CD14-positive monocyte (primary cell): Measurements from ENCODE around the gene ZNF672. TPM values are rescaled to one million over a fixed set of nuclear protein-coding genes. Genes with fewer than 3 reads are reported as not detected.
A peak's percentile ranks its signal among the peaks of the same experiment; 100 is the strongest.

ENCODE experiments used
- DNase-seq, 3 donors: peaks; one replicate each; pipeline ENCODE4 v3.0.0-alpha.2; 2011 to 2022
- H2AFZ ChIP-seq: 2 replicates; pipeline ENCODE4 v1.6.0; 2012; ENCODE audit warnings: mild to moderate bottlenecking, low read depth, low read length, inconsistent platforms; ENCODE audit not compliant: insufficient read depth, poor library complexity, severe bottlenecking
- H3K27ac ChIP-seq, 2 donors: 1 replicate in 1 of 2; 2 replicates in 1 of 2; pipeline ENCODE4 v1.5.1; 2012 to 2013; ENCODE audit warnings: low read length in 2 of 2, control low read depth in 1 of 2, inconsistent platforms in 1 of 2, low read depth in 1 of 2, mild to moderate bottlenecking in 1 of 2
- H3K27me3 ChIP-seq, 2 donors: one replicate each; pipeline versions ENCODE4 v1.6.0 to v1.6.1; 2011 to 2013; ENCODE audit warnings: low read length in 2 of 2; ENCODE audit not compliant: control insufficient read depth in 2 of 2, insufficient read depth in 2 of 2
- H3K36me3 ChIP-seq, 2 donors: replicated peaks in 1 of 2; 1 replicate in 1 of 2; 2 replicates in 1 of 2; pipeline versions ENCODE4 v1.5.1 to v1.6.1; 2012 to 2013; ENCODE audit warnings: low read length in 2 of 2, control low read depth in 1 of 2, inconsistent platforms in 1 of 2, mild to moderate bottlenecking in 1 of 2; ENCODE audit not compliant: insufficient read depth in 2 of 2, control insufficient read depth in 1 of 2
- H3K4me1 ChIP-seq, 2 donors: 1 replicate in 1 of 2; 2 replicates in 1 of 2; pipeline versions ENCODE4 v1.5.1 to v1.6.1; 2012 to 2013; ENCODE audit warnings: low read length in 2 of 2, control low read depth in 1 of 2, inconsistent platforms in 1 of 2, mild to moderate bottlenecking in 1 of 2, moderate library complexity in 1 of 2; ENCODE audit not compliant: insufficient read depth in 2 of 2, control insufficient read depth in 1 of 2
- H3K4me2 ChIP-seq: replicated peaks from 2 replicates; pipeline ENCODE3; 2012; ENCODE audit warnings: low read length, moderate library complexity, mild to moderate bottlenecking; ENCODE audit not compliant: poor library complexity, severe bottlenecking; ENCODE audit errors: extremely low read depth
- H3K4me3 ChIP-seq, 3 experiments: fragments of 200-600 bp in 1 of 3; sonication (generic) in 1 of 3; replicated peaks in 1 of 3; 1 replicate in 2 of 3; 2 replicates in 1 of 3; pipeline ENCODE4 v1.5.1; 2011 to 2013; ENCODE audit warnings: low read length in 3 of 3, mild to moderate bottlenecking in 3 of 3, control low read depth in 2 of 3, low read depth in 2 of 3, inconsistent platforms in 1 of 3, moderate library complexity in 1 of 3
- H3K79me2 ChIP-seq: 2 replicates; pipeline ENCODE4 v1.6.0; 2012; ENCODE audit warnings: mild to moderate bottlenecking, control low read depth, inconsistent platforms, low read length, moderate library complexity; ENCODE audit not compliant: insufficient read depth
- H3K9ac ChIP-seq: 2 replicates; pipeline ENCODE4 v1.6.0; 2017; ENCODE audit warnings: low read length, mild to moderate bottlenecking; ENCODE audit not compliant: insufficient read depth, poor library complexity, severe bottlenecking
- H3K9me3 ChIP-seq, 2 donors: replicated peaks in 1 of 2; 1 replicate in 1 of 2; 2 replicates in 1 of 2; pipeline versions ENCODE4 v1.5.1 to v1.6.1; 2012 to 2013; ENCODE audit warnings: low read length in 2 of 2, control low read depth in 1 of 2; ENCODE audit not compliant: control insufficient read depth in 1 of 2, insufficient read depth in 1 of 2
- H4K20me1 ChIP-seq: 2 replicates; pipeline ENCODE4 v1.6.0; 2012; ENCODE audit warnings: mild to moderate bottlenecking, low read length, control low read depth, moderate library complexity; ENCODE audit not compliant: insufficient read depth
- H3K27ac Mint-ChIP-seq, 7 donors: one replicate each; pipeline ENCODE4 v1.8.0; 2020; ENCODE audit warnings: mild to moderate bottlenecking in 7 of 7, mixed read lengths in 7 of 7, moderate library complexity in 6 of 7, inconsistent platforms in 2 of 7
- H3K27me3 Mint-ChIP-seq, 3 donors: one replicate each; pipeline ENCODE4 v1.8.0; 2021 to 2022; ENCODE audit warnings: low read depth in 3 of 3, mild to moderate bottlenecking in 3 of 3, mixed read lengths in 3 of 3, moderate library complexity in 3 of 3, inconsistent platforms in 1 of 3
- H3K36me3 Mint-ChIP-seq, 2 donors: one replicate each; pipeline ENCODE4 v1.8.0; 2020; ENCODE audit warnings: mixed read lengths in 2 of 2, inconsistent platforms in 1 of 2, mild to moderate bottlenecking in 1 of 2
- H3K4me1 Mint-ChIP-seq: one replicate; pipeline ENCODE4 v1.8.0; 2020; ENCODE audit warnings: mild to moderate bottlenecking, mixed read lengths
- H3K4me3 Mint-ChIP-seq, 2 donors: one replicate each; pipeline ENCODE4 v1.8.0; 2020; ENCODE audit warnings: mild to moderate bottlenecking in 2 of 2, mixed read lengths in 2 of 2, moderate library complexity in 1 of 2
- H3K9me3 Mint-ChIP-seq, 7 donors: one replicate each; pipeline ENCODE4 v1.8.0; 2020 to 2022; ENCODE audit warnings: mixed read lengths in 7 of 7, mild to moderate bottlenecking in 6 of 7, moderate library complexity in 6 of 7, inconsistent platforms in 2 of 7
- WGBS: methylation state at CpG from one replicate; pipeline ENCODE4 v1.1.5; 2013; ENCODE audit warnings: missing lambda C conversion rate; ENCODE audit not compliant: insufficient coverage; 5-methylcytosine and 5-hydroxymethylcytosine counted together
- intact Hi-C, 2 donors: fragments of 100-400 bp; cut with micrococcal nuclease; formaldehyde crosslinking; loops; one replicate each; pipeline versions ENCODE4 v1.15.0 to v1.15.1; 2023
- polyA plus RNA-seq, 3 donors: library from polyadenylated mRNA; depleted of rRNA in 1 of 3; unstranded in 2 of 3; stranded (reverse) in 1 of 3; fragments of 300-500 nt in 2 of 3; fragments of >200 nt in 1 of 3; fragmentation: Illumina TruSeq in 2 of 3; gene quantifications; 1 replicate in 2 of 3; 2 replicates in 1 of 3; pipeline ENCODE4 v1.2.3, GENCODE V29; 2012 to 2021
- TF ChIP-seq, protein P1 (sequence below): fragments of 200-600 bp; IDR thresholded peaks from one replicate; pipeline ENCODE4 v1.8.0; 2022; ENCODE audit warnings: antibody characterized with exemption, mild to moderate bottlenecking

Gene ZNF672
- polyA plus RNA-seq, 3 donors: 21.2 to 23.9 (median 23.4) TPM

DNA sequence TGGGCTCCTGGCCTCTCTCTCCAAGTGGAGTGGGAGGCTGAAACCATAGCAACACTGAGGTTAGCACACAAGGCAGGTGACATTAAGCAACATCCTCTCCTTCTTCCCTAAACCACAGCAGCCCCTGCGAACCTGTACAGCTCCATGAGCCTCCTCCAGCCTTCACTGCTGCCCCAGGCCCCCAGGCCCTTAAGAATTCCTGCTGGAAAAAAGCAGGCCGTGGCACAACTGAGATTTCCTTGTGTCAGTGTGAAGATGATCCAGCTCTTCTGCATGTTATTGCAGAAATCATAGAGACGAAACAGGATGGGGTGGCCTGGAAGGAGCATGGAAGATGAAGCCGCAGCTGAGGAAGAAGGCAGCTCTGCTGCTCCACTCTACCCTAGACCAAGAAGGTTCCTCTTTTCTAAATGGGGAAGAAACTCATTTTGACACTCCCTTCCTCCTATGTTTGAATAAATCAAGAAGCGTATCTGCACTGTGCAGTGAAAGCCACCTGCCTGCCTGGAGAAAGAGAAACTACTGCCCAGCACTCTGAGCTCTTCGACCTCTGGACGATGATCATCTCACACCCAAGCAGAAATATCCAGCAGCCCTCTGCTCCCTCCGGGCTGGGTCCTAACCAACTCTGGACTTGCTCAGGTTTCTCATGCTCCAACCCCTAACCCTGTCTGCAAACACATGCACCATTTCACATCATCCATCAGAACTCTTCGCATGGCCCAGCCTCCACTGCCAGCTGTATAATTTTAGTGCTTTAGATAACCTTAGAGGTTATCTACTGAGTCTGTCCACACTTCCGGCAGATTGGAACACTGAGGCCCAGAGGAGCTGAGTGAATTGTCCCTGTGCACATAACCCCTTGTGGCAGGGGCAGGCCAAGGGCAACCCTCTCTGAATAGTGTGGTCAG, 33.0 kb upstream of the ZNF672 start:
- TF ChIP-seq, protein P1, sequence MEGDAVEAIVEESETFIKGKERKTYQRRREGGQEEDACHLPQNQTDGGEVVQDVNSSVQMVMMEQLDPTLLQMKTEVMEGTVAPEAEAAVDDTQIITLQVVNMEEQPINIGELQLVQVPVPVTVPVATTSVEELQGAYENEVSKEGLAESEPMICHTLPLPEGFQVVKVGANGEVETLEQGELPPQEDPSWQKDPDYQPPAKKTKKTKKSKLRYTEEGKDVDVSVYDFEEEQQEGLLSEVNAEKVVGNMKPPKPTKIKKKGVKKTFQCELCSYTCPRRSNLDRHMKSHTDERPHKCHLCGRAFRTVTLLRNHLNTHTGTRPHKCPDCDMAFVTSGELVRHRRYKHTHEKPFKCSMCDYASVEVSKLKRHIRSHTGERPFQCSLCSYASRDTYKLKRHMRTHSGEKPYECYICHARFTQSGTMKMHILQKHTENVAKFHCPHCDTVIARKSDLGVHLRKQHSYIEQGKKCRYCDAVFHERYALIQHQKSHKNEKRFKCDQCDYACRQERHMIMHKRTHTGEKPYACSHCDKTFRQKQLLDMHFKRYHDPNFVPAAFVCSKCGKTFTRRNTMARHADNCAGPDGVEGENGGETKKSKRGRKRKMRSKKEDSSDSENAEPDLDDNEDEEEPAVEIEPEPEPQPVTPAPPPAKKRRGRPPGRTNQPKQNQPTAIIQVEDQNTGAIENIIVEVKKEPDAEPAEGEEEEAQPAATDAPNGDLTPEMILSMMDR: no peak
- Mint-ChIP-seq H3K4me1 (peaks cover 62% of the 10 kb centered on the region), H3K27me3 (no peaks in the 10 kb centered on the region), H3K27ac (peak overlapping the region; percentile 94 to 99 (median 96)), H3K9me3 (peaks cover 0 to 6% (median 4%) of the 10 kb centered on the region in 7 donors), H3K36me3 (peaks cover 10 to 11% of the 10 kb centered on the region in 2 donors), H3K4me3 (peak overlapping the region; percentile 77 to 88)
- H3K27ac ChIP-seq: peak overlapping the region; percentile 86 to 89
- no peaks in the 10 kb centered on the region for H3K79me2 ChIP-seq
- H3K4me3 ChIP-seq: peak overlapping the region; percentile 24 to 70 (median 29)
- H3K4me1 ChIP-seq: peaks cover 50 to 59% of the 10 kb centered on the region in 2 donors
- 5% methylated on average over 6 of the region's 10 CpGs for WGBS
- peak overlapping the region; percentile 43 for H3K9ac ChIP-seq
- H3K4me2 ChIP-seq: peak overlapping the region; percentile 81
- no peaks in the 10 kb centered on the region for H4K20me1 ChIP-seq
- peak; percentile 82 to 88 (median 82) for DNase-seq
- no peaks in the 10 kb centered on the region for H3K9me3 ChIP-seq
- intact Hi-C loops: loop anchor here (5.0 kb wide), 3 partner anchors 103 to 563 kb away; partner anchors contain the start of gene OR14I1 (in 1 of the 2)
- peak overlapping the region; percentile 26 for H2AFZ ChIP-seq
- no peaks in the 10 kb centered on the region for H3K27me3 ChIP-seq
- peaks cover 0 to 5% of the 10 kb centered on the region in 2 donors for H3K36me3 ChIP-seq

GRCh38 chr1:248805876-248806275, 32.1 kb upstream of the ZNF672 start:
- Histone ChIP-seq H2AFZ (no peak overlapping the region), H3K4me3 (peak overlapping the region in 1 of 3 experiments; percentile 70), H3K4me2 (peak overlapping the region; percentile 81), H3K9ac (no peak overlapping the region), H3K79me2 (no peaks in the 10 kb centered on the region), H3K36me3 (peaks cover 0 to 5% of the 10 kb centered on the region in 2 donors), H4K20me1 (no peaks in the 10 kb centered on the region), H3K27ac (peak overlapping the region; percentile 86 to 89), H3K4me1 (peaks cover 56 to 60% of the 10 kb centered on the region in 2 donors), H3K9me3 (no peaks in the 10 kb centered on the region), H3K27me3 (no peaks in the 10 kb centered on the region)
- peaks cover 65% of the 10 kb centered on the region for H3K4me1 Mint-ChIP-seq
- peak; percentile 45 to 52 (median 50) for DNase-seq
- no peaks in the 10 kb centered on the region for H3K27me3 Mint-ChIP-seq
- peak overlapping the region; percentile 94 to 99 (median 96) for H3K27ac Mint-ChIP-seq
- peak overlapping the region in 1 of 2 donors; percentile 26 for H3K4me3 Mint-ChIP-seq
- WGBS: 20% methylated on average over 1 of the region's 1 CpG
- TF ChIP-seq, protein P1: no peak
- peaks cover 0 to 6% (median 4%) of the 10 kb centered on the region in 7 donors for H3K9me3 Mint-ChIP-seq
- H3K36me3 Mint-ChIP-seq: peaks cover 11 to 13% of the 10 kb centered on the region in 2 donors
- intact Hi-C loops: loop anchor here (2.0 to 5.0 kb wide), 4 partner anchors 104 to 564 kb away; partner anchors contain the start of gene OR14I1 (in 1 of the 2)
